ENCODE measurements around the gene CYP19A1. TPM values are rescaled to one million over a fixed set of nuclear protein-coding genes. Genes with fewer than 3 reads are reported as not detected.

Gene CYP19A1
- total and polyA plus RNA-seq, 10 of the 15 experiments (the other 5 are each of a cell fraction or from before 2014, with no cell fraction given), result 0.08 to 1.8 (median 0.70) TPM

- TF ChIP-seq ZBTB33 (IDR thresholded peaks at IDR 0.05), result no peak
- TF ChIP-seq ZNF622 (IDR thresholded peaks at IDR 0.05), result no peak
- no peak for TF ChIP-seq PML (IDR thresholded peaks at IDR 0.05; ENCODE audit: low read length)
- no peak for TF ChIP-seq NRF1 (conservative IDR thresholded peaks at IDR 0.05; ENCODE audit: low read depth, low read length)
- TF ChIP-seq HDAC2 (IDR thresholded peaks at IDR 0.05), result no peak
- TF ChIP-seq ATF2 (IDR thresholded peaks at IDR 0.05; ENCODE audit: low read length), result no peak
- TF ChIP-seq CHD4 (IDR thresholded peaks at IDR 0.05), result no peak
- no peak for TF ChIP-seq NR2C2 (IDR thresholded peaks at IDR 0.05; ENCODE audit: borderline replicate concordance, control insufficient read depth, insufficient read length, low read depth)
These were observed 134.6 kb downstream of the CYP19A1 start (continued) for GRCh38 chr15:51203797-51204196.

- H3K27me3 ChIP-seq (replicated peaks in 1 of 2; ENCODE audit: control insufficient read depth in 2 of 2, insufficient read depth in 2 of 2, low read length in 1 of 2), result peaks cover 0 to 4% of the 10 kb centered on the region in 2 experiments; a peak in 1 of 4 replicates
- ChIA-PET POLR2A (interaction anchor here (0.5 kb wide), 1 partner anchor 191 kb away, joined by 3 read pairs; no protein-coding TSS in a partner anchor), CTCF (interaction anchor here (1.2 to 1.9 kb wide), 2 partner anchors 10 to 40 kb away, joined by 5 to 6 read pairs; no protein-coding TSS in a partner anchor), RAD21 (ENCODE audit: unreplicated experiment) (no interaction called here), SMC1A (ENCODE audit: uncharacterized antibody, unreplicated experiment) (no interaction called here)
- H3K36me3 ChIP-seq (ENCODE audit: control insufficient read depth in 2 of 2, insufficient read depth in 2 of 2, low read length in 1 of 2), result no peaks in the 10 kb centered on the region
- H3K4me1 ChIP-seq (ENCODE audit: control insufficient read depth, insufficient read depth, low read length), result no peaks in the 10 kb centered on the region
- DNase-seq (ENCODE audit: low read depth, low spot score), result no peak
- no peak overlapping the region for H3K9ac ChIP-seq (ENCODE audit: control insufficient read depth, insufficient read depth, low read length)
- no peak for FAIRE-seq
- intact Hi-C loops (cut with micrococcal nuclease; ENCODE audit: unreplicated experiment) (no loop called here), in situ Hi-C loops (cut with MboI) (no loop called here)
- H3K79me2 ChIP-seq (ENCODE audit: control insufficient read depth, insufficient read depth, low read length), result no peaks in the 10 kb centered on the region
- H3K4me3 ChIP-seq, result no peak overlapping the region
- WGBS (ENCODE audit: insufficient coverage, insufficient replicate concordance, low lambda C conversion rate, missing lambda C conversion rate), result 30% methylated on average over 3 of the region's 3 CpGs
- BruUV-seq (replicated peaks), result no TSS peak
- ATAC-seq, result no peak
- H3K27ac ChIP-seq (ENCODE audit: control insufficient read depth, insufficient read depth), result no peak overlapping the region
- H2AFZ ChIP-seq (ENCODE audit: control insufficient read depth, low read depth, low read length), result no peak overlapping the region
- no peak overlapping the region for H3K4me2 ChIP-seq (ENCODE audit: control insufficient read depth, insufficient read depth)
- TF ChIP-seq USF2 (IDR thresholded peaks at IDR 0.05; ENCODE audit: borderline replicate concordance, low read depth, low read length) (no peak), IKZF2 (IDR thresholded peaks at IDR 0.05) (no peak), SPI1 (IDR thresholded peaks at IDR 0.05; ENCODE audit: borderline replicate concordance, insufficient read depth, low read depth, low read length) (peak; percentile 51; the same call in 1 of the 2 replicates), TAF1 (IDR thresholded peaks at IDR 0.05; ENCODE audit: borderline replicate concordance, low read depth, low read length) (no peak), STAT1 (conservative IDR thresholded peaks at IDR 0.05) (no peak)
- no peaks in the 10 kb centered on the region for H3K9me3 ChIP-seq (replicated peaks; ENCODE audit: control insufficient read depth, insufficient read depth, low read length)
- H4K20me1 ChIP-seq (ENCODE audit: control insufficient read depth, insufficient read depth), result no peaks in the 10 kb centered on the region
These were observed 135.6 kb downstream of the CYP19A1 start for GRCh38 chr15:51202783-51203182.
